Neural progenitor cell (in vitro differentiated cells): ENCODE data around the gene ITFG1. TPM values are rescaled to one million over a fixed set of nuclear protein-coding genes. Genes with fewer than 3 reads are reported as not detected.
"Not testable (repeated sequence)": the region's sequence is repeated elsewhere in the genome, so short reads cannot be mapped to it uniquely, and the experiment has no call there.

Experiments used
- DNase-seq: peaks from one replicate; pipeline ENCODE4 v3.0.0-alpha.2; 2016; ENCODE audit warnings: low spot score
- H2AFZ ChIP-seq: fragments of 200-600 bp; sonication (generic); replicated peaks from 2 replicates; pipeline ENCODE4 v1.6.1; 2016; ENCODE audit warnings: antibody characterized with exemption
- H3F3A ChIP-seq: fragments of 200-600 bp; sonication (generic); 2 replicates; pipeline ENCODE4 v1.6.1; 2016; ENCODE audit warnings: antibody characterized with exemption, low read depth
- H3K27ac ChIP-seq: fragments of 200-600 bp; sonication (generic); 2 replicates; pipeline ENCODE4 v1.5.1; 2016; ENCODE audit warnings: mild to moderate bottlenecking
- H3K27me3 ChIP-seq: fragments of 200-600 bp; sonication (generic); 2 replicates; pipeline ENCODE4 v1.6.1; 2016; ENCODE audit warnings: mild to moderate bottlenecking, moderate library complexity
- H3K36me3 ChIP-seq: fragments of 200-600 bp; sonication (generic); 2 replicates; pipeline ENCODE4 v1.5.1; 2016
- H3K4me1 ChIP-seq: fragments of 200-600 bp; sonication (generic); 2 replicates; pipeline ENCODE4 v1.6.1; 2016; ENCODE audit warnings: mixed run types
- H3K4me2 ChIP-seq: fragments of 200-600 bp; sonication (generic); 2 replicates; pipeline ENCODE4 v1.6.1; 2016
- H3K4me3 ChIP-seq: fragments of 200-600 bp; sonication (generic); 2 replicates; pipeline ENCODE4 v1.5.1; 2016
- H3K79me2 ChIP-seq: fragments of 200-600 bp; sonication (generic); 2 replicates; pipeline ENCODE4 v1.6.1; 2016; ENCODE audit warnings: low read depth
- H3K9ac ChIP-seq: fragments of 200-600 bp; sonication (generic); 2 replicates; pipeline ENCODE4 v1.6.1; 2016
- H3K9me3 ChIP-seq: fragments of 200-600 bp; sonication (generic); 2 replicates; pipeline ENCODE4 v1.5.1; 2016; ENCODE audit warnings: low read depth
- H4K20me1 ChIP-seq: fragments of 200-600 bp; sonication (generic); 2 replicates; pipeline ENCODE4 v1.6.1; 2016; ENCODE audit warnings: low read depth
- H3K27ac Mint-ChIP-seq: 3 replicates; pipeline ENCODE4 v1.8.0; 2021; ENCODE audit warnings: mixed read lengths
- H3K27me3 Mint-ChIP-seq: 2 replicates; pipeline ENCODE4 v1.8.0; 2022; ENCODE audit warnings: low read depth, mild to moderate bottlenecking, inconsistent platforms, moderate library complexity, mixed read lengths; ENCODE audit not compliant: insufficient read depth
- H3K36me3 Mint-ChIP-seq: 3 replicates; pipeline ENCODE4 v1.8.0; 2021; ENCODE audit warnings: mixed read lengths
- H3K4me1 Mint-ChIP-seq: 3 replicates; pipeline ENCODE4 v1.8.0; 2021; ENCODE audit warnings: mixed read lengths
- H3K4me3 Mint-ChIP-seq: 3 replicates; pipeline ENCODE4 v1.8.0; 2021; ENCODE audit warnings: mild to moderate bottlenecking, moderate library complexity, mixed read lengths
- H3K9me3 Mint-ChIP-seq: 3 replicates; pipeline ENCODE4 v1.8.0; 2020; ENCODE audit warnings: mixed read lengths
- CTCF ChIP-seq: fragments of 200-600 bp; sonication (generic); IDR thresholded peaks from 2 replicates; pipeline ENCODE4 v1.5.1; 2017; ENCODE audit warnings: antibody characterized with exemption, mild to moderate bottlenecking
- EZH2 ChIP-seq: fragments of 200-600 bp; sonication (generic); IDR thresholded peaks from 2 replicates; pipeline ENCODE4 v1.6.1; 2017; ENCODE audit warnings: antibody characterized with exemption, mild to moderate bottlenecking, moderate library complexity
- EZH2phosphoT487 ChIP-seq: fragments of 200-600 bp; sonication (generic); IDR thresholded peaks from 2 replicates; pipeline ENCODE4 v1.6.1; 2017; ENCODE audit warnings: antibody characterized with exemption
- total RNA-seq: library from RNA; depleted of rRNA; stranded (reverse); fragments of >200 nt; gene quantifications from 2 replicates; pipeline ENCODE4 v1.2.3, GENCODE V29; 2015; ENCODE audit warnings: low replicate concordance

The ITFG1 gene
- total RNA-seq, 1 donor from 2014 or later, result 61.8 TPM

GRCh38 chr16:47342055-47342454 lies 118.8 kb downstream of the ITFG1 start:
- Mint-ChIP-seq H3K27me3 (no peaks in the 10 kb centered on the region), H3K27ac (no peak overlapping the region), H3K9me3 (peaks cover 14% of the 10 kb centered on the region), H3K4me1 (no peaks in the 10 kb centered on the region), H3K36me3 (peaks cover 12% of the 10 kb centered on the region), H3K4me3 (no peak overlapping the region)
- H2AFZ ChIP-seq, result no peak overlapping the region
- no peak overlapping the region for H3K4me3 ChIP-seq
- TF ChIP-seq EZH2phosphoT487, result no peak
- TF ChIP-seq EZH2, result no peak
- no peak for TF ChIP-seq CTCF
- H3F3A ChIP-seq, result no peaks in the 10 kb centered on the region
- no peaks in the 10 kb centered on the region for H3K27me3 ChIP-seq
- H3K79me2 ChIP-seq, result no peaks in the 10 kb centered on the region
- peaks cover 3% of the 10 kb centered on the region for H3K36me3 ChIP-seq
- H3K27ac ChIP-seq, result no peak overlapping the region
- DNase-seq, result no peak
- H3K4me2 ChIP-seq, result no peak overlapping the region
- H3K4me1 ChIP-seq, result no peaks in the 10 kb centered on the region
- no peaks in the 10 kb centered on the region for H3K9me3 ChIP-seq
- H3K9ac ChIP-seq, result no peak overlapping the region
- H4K20me1 ChIP-seq, result no peaks in the 10 kb centered on the region

- not testable (repeated sequence) for H3K36me3 ChIP-seq, H3K79me2 ChIP-seq, H3K4me1 ChIP-seq, H3K27me3 ChIP-seq, H3K4me2 ChIP-seq, H4K20me1 ChIP-seq, H2AFZ ChIP-seq, H3K9me3 ChIP-seq, H3K9ac ChIP-seq, H3K27me3 Mint-ChIP-seq, H3K4me3 ChIP-seq, H3K27ac ChIP-seq, H3K36me3 Mint-ChIP-seq, DNase-seq, H3K4me3 Mint-ChIP-seq, H3K27ac Mint-ChIP-seq, H3K9me3 Mint-ChIP-seq, H3K4me1 Mint-ChIP-seq, H3F3A ChIP-seq
Observed at GRCh38 chr16:47330562-47330961, 130.3 kb downstream of the ITFG1 start.

- not testable (repeated sequence) for H3F3A ChIP-seq, H3K4me1 ChIP-seq, H3K4me2 ChIP-seq, H3K27me3 ChIP-seq, H3K36me3 Mint-ChIP-seq, H3K9me3 Mint-ChIP-seq, H2AFZ ChIP-seq, H4K20me1 ChIP-seq, H3K27ac Mint-ChIP-seq, DNase-seq, H3K36me3 ChIP-seq, H3K4me3 ChIP-seq, H3K27ac ChIP-seq, H3K9me3 ChIP-seq, H3K9ac ChIP-seq, H3K4me1 Mint-ChIP-seq, H3K27me3 Mint-ChIP-seq, H3K79me2 ChIP-seq, H3K4me3 Mint-ChIP-seq
Observed at GRCh38 chr16:47324309-47324708, 136.6 kb downstream of the ITFG1 start.

- no peak overlapping the region for H3K4me2 ChIP-seq
- Mint-ChIP-seq H3K36me3 (no peaks in the 10 kb centered on the region), H3K27ac (no peak overlapping the region), H3K4me3 (no peak overlapping the region), H3K27me3 (no peaks in the 10 kb centered on the region), H3K4me1 (no peaks in the 10 kb centered on the region), H3K9me3 (peaks cover 6% of the 10 kb centered on the region)
- no peak overlapping the region for H2AFZ ChIP-seq
- H3K79me2 ChIP-seq, result no peaks in the 10 kb centered on the region
- H3K9ac ChIP-seq, result no peak overlapping the region
- no peak overlapping the region for H3K4me3 ChIP-seq
- no peaks in the 10 kb centered on the region for H3K36me3 ChIP-seq
- H3F3A ChIP-seq, result no peaks in the 10 kb centered on the region
- DNase-seq, result no peak
- H3K27ac ChIP-seq, result no peak overlapping the region
- no peaks in the 10 kb centered on the region for H3K9me3 ChIP-seq
- no peaks in the 10 kb centered on the region for H4K20me1 ChIP-seq
- no peaks in the 10 kb centered on the region for H3K4me1 ChIP-seq
- TF ChIP-seq EZH2phosphoT487 (no peak), CTCF (peak; percentile 13), EZH2 (no peak)
- H3K27me3 ChIP-seq, result no peaks in the 10 kb centered on the region
Observed at GRCh38 chr16:47323241-47323640, 137.6 kb downstream of the ITFG1 start.
